Neural cell (in vitro differentiated cells): ENCODE measurements around the gene SH2D3A. TPM values are rescaled to one million over a fixed set of nuclear protein-coding genes. Genes with fewer than 3 reads are reported as not detected.

ENCODE experiments used
- H2AFZ ChIP-seq: fragments of 200-600, 300-800 bp; sonication (generic), shearing (Covaris generic); 2 replicates; pipeline ENCODE4 v1.6.0; 2014; ENCODE audit warnings: low read depth, mild to moderate bottlenecking, antibody characterized with exemption, low read length, moderate library complexity
- H3F3A ChIP-seq: fragments of 200-600 bp; shearing (Covaris generic); 2 replicates; pipeline ENCODE4 v1.6.1; 2016; ENCODE audit warnings: mild to moderate bottlenecking, moderate library complexity, mixed read lengths, antibody characterized with exemption, low read length; ENCODE audit not compliant: insufficient read depth, poor library complexity, severe bottlenecking
- H3K27ac ChIP-seq: fragments of 200-600, 300-800 bp; sonication (generic), shearing (Covaris generic); 2 replicates; pipeline ENCODE4 v1.5.1; 2014; ENCODE audit warnings: mild to moderate bottlenecking, low read length, moderate library complexity
- H3K27me3 ChIP-seq: fragments of 300-800, 200-600 bp; sonication (generic), shearing (Covaris generic); 2 replicates; pipeline ENCODE4 v1.6.0; 2014; ENCODE audit warnings: mild to moderate bottlenecking, low read depth, low read length, moderate library complexity; ENCODE audit not compliant: insufficient read depth
- H3K36me3 ChIP-seq: fragments of 300-800, 200-600 bp; sonication (generic), shearing (Covaris generic); 2 replicates; pipeline ENCODE4 v1.5.1; 2014; ENCODE audit warnings: mild to moderate bottlenecking, antibody characterized with exemption, low read length, moderate library complexity; ENCODE audit not compliant: insufficient read depth
- H3K4me2 ChIP-seq: fragments of 300-800, 200-600 bp; sonication (generic), shearing (Covaris generic); 2 replicates; pipeline ENCODE4 v1.6.0; 2014; ENCODE audit warnings: mild to moderate bottlenecking, low read length
- H3K4me3 ChIP-seq: fragments of 300-800, 200-600 bp; sonication (generic), shearing (Covaris generic); 2 replicates; pipeline ENCODE4 v1.5.1; 2014; ENCODE audit warnings: mild to moderate bottlenecking, low read length, moderate library complexity
- H3K79me2 ChIP-seq: fragments of 200-600 bp; shearing (Covaris generic); replicated peaks from 2 replicates; pipeline ENCODE4 v1.6.0; 2014; ENCODE audit warnings: mild to moderate bottlenecking, low read length, moderate library complexity; ENCODE audit not compliant: insufficient read depth
- H3K9ac ChIP-seq: fragments of 300-800, 200-600 bp; sonication (generic), shearing (Covaris generic); 2 replicates; pipeline ENCODE4 v1.6.1; 2016; ENCODE audit warnings: mild to moderate bottlenecking, low read length, mixed read lengths
- H3K9me2 ChIP-seq: fragments of 200-600 bp; shearing (Covaris generic); 2 replicates; pipeline ENCODE4 v1.6.1; 2016; ENCODE audit warnings: mild to moderate bottlenecking, low read length, mixed read lengths; ENCODE audit not compliant: insufficient read depth
- H3K9me3 ChIP-seq: fragments of 200-600, 300-800 bp; sonication (generic), shearing (Covaris generic); 2 replicates; pipeline ENCODE4 v1.6.1; 2016; ENCODE audit warnings: mild to moderate bottlenecking, mixed run types, low read length, moderate library complexity, mixed read lengths
- H4K20me1 ChIP-seq: fragments of 200-600 bp; shearing (Covaris generic); 2 replicates; pipeline ENCODE4 v1.6.1; 2016; ENCODE audit warnings: mild to moderate bottlenecking, mixed run types; ENCODE audit not compliant: insufficient read depth
- EP300 ChIP-seq: fragments of 450-650 bp; conservative IDR thresholded peaks from 2 replicates; pipeline ENCODE4 v1.6.1; 2014; ENCODE audit warnings: antibody characterized with exemption, mild to moderate bottlenecking, moderate library complexity; ENCODE audit not compliant: poor library complexity, severe bottlenecking
- EZH2 ChIP-seq: fragments of 200-600, 300-800 bp; shearing (Covaris generic), sonication (generic); IDR thresholded peaks from 2 replicates; pipeline ENCODE4 v1.6.1; 2014; ENCODE audit warnings: antibody characterized with exemption, low read length, borderline replicate concordance, mild to moderate bottlenecking; ENCODE audit not compliant: insufficient read depth, poor library complexity, severe bottlenecking
- MXI1 ChIP-seq: fragments of 450-650 bp; conservative IDR thresholded peaks from 2 replicates; pipeline ENCODE4 v1.6.1; 2014; ENCODE audit warnings: antibody characterized with exemption, mild to moderate bottlenecking; ENCODE audit not compliant: poor library complexity, severe bottlenecking
- POLR2AphosphoS5 ChIP-seq: IDR thresholded peaks from 2 replicates; pipeline ENCODE4 v1.6.1; 2012
- RAD21 ChIP-seq: fragments of 450-650 bp; conservative IDR thresholded peaks from 2 replicates; pipeline ENCODE4 v1.6.1; 2014; ENCODE audit warnings: antibody characterized with exemption, mild to moderate bottlenecking, moderate library complexity
- SMC3 ChIP-seq: fragments of 450-650 bp; conservative IDR thresholded peaks from 2 replicates; pipeline ENCODE4 v1.6.1; 2014; ENCODE audit warnings: antibody characterized with exemption, mild to moderate bottlenecking, moderate library complexity; ENCODE audit not compliant: poor library complexity
- TAF1 ChIP-seq: IDR thresholded peaks from 2 replicates; pipeline ENCODE4 v1.6.1; 2012; ENCODE audit warnings: low read depth
- polyA plus RNA-seq: library from polyadenylated mRNA; depleted of rRNA; stranded (reverse); fragments of >200 nt; gene quantifications from 2 replicates; pipeline ENCODE4 v1.2.3, GENCODE V29; 2014
- TF ChIP-seq, protein P1 (sequence below): fragments of 450-650 bp; IDR thresholded peaks from 2 replicates; pipeline ENCODE4 v1.5.1; 2014; ENCODE audit warnings: antibody characterized with exemption, mild to moderate bottlenecking, moderate library complexity; ENCODE audit not compliant: poor library complexity, severe bottlenecking
- TF ChIP-seq, protein P2 (sequence below): IDR thresholded peaks from 2 replicates; pipeline ENCODE4 v1.6.1; 2012; ENCODE audit warnings: borderline replicate concordance

The SH2D3A gene
- polyA plus RNA-seq, 1 donor from 2014 or later, result 3.6 TPM

DNA sequence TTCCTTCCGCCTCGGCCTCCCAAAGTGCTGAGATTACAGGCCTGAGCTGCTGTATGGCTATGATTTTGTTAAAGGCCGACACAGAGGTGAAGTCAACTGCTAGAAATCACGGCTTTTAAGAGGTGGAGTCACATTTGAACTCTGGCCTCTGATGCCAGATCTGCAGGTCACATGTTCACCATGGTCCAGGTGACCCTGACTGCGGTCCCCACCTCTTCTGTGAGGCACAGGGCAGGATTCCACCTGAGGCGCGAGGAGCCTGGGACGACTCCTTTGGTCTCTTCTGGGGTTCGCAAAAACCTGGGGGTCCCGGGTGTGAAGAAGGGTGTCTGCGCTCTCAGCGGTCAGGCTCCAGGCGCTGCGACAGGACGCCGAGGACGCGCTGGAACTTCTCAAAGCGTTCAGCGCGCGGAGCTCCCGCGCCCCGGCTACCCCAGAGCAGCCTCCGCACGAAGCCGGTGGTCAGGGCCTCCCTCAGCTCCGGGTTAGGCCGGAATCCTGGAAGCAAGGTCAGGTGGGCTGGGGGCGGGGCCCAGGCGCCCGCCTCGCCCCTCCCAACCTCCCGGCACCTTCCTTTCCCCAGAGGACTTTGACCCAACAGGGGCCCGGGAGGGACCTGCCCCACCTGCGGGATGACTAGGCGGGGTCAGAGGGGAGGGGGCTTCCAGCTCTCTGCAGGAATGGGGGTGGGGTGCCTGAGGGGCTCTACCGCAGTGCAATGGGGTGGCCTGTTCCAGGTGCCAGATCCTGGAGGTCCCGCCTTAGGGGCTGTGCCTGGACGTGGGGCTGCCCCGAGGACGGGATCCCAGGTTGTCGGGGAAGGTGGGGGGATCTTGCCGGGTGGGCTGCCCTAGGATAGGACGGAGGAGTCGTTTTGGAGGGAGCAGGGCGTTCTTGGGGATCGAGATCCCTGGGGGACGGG is 14.7 kb downstream of the SH2D3A start:
- no peaks in the 10 kb centered on the region for H3K9me3 ChIP-seq
- no peaks in the 10 kb centered on the region for H3K79me2 ChIP-seq
- H3F3A ChIP-seq, result no peaks in the 10 kb centered on the region
- H3K9me2 ChIP-seq, result no peaks in the 10 kb centered on the region
- no peak overlapping the region for H2AFZ ChIP-seq
- no peak overlapping the region for H3K9ac ChIP-seq
- H3K36me3 ChIP-seq, result no peaks in the 10 kb centered on the region
- H3K27me3 ChIP-seq, result peaks cover 8% of the 10 kb centered on the region
- no peak for TF ChIP-seq EZH2
- no peak for TF ChIP-seq POLR2AphosphoS5
- no peak for TF ChIP-seq SMC3
- TF ChIP-seq, protein P1, sequence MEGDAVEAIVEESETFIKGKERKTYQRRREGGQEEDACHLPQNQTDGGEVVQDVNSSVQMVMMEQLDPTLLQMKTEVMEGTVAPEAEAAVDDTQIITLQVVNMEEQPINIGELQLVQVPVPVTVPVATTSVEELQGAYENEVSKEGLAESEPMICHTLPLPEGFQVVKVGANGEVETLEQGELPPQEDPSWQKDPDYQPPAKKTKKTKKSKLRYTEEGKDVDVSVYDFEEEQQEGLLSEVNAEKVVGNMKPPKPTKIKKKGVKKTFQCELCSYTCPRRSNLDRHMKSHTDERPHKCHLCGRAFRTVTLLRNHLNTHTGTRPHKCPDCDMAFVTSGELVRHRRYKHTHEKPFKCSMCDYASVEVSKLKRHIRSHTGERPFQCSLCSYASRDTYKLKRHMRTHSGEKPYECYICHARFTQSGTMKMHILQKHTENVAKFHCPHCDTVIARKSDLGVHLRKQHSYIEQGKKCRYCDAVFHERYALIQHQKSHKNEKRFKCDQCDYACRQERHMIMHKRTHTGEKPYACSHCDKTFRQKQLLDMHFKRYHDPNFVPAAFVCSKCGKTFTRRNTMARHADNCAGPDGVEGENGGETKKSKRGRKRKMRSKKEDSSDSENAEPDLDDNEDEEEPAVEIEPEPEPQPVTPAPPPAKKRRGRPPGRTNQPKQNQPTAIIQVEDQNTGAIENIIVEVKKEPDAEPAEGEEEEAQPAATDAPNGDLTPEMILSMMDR, result no peak
- TF ChIP-seq, protein P2, sequence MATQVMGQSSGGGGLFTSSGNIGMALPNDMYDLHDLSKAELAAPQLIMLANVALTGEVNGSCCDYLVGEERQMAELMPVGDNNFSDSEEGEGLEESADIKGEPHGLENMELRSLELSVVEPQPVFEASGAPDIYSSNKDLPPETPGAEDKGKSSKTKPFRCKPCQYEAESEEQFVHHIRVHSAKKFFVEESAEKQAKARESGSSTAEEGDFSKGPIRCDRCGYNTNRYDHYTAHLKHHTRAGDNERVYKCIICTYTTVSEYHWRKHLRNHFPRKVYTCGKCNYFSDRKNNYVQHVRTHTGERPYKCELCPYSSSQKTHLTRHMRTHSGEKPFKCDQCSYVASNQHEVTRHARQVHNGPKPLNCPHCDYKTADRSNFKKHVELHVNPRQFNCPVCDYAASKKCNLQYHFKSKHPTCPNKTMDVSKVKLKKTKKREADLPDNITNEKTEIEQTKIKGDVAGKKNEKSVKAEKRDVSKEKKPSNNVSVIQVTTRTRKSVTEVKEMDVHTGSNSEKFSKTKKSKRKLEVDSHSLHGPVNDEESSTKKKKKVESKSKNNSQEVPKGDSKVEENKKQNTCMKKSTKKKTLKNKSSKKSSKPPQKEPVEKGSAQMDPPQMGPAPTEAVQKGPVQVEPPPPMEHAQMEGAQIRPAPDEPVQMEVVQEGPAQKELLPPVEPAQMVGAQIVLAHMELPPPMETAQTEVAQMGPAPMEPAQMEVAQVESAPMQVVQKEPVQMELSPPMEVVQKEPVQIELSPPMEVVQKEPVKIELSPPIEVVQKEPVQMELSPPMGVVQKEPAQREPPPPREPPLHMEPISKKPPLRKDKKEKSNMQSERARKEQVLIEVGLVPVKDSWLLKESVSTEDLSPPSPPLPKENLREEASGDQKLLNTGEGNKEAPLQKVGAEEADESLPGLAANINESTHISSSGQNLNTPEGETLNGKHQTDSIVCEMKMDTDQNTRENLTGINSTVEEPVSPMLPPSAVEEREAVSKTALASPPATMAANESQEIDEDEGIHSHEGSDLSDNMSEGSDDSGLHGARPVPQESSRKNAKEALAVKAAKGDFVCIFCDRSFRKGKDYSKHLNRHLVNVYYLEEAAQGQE, result no peak
- no peak for TF ChIP-seq EP300
- no peak for TF ChIP-seq RAD21
- H3K27ac ChIP-seq, result no peak overlapping the region
- H4K20me1 ChIP-seq, result no peaks in the 10 kb centered on the region
- peak overlapping the region; percentile 58 for H3K4me3 ChIP-seq
- H3K4me2 ChIP-seq, result no peak overlapping the region

DNA sequence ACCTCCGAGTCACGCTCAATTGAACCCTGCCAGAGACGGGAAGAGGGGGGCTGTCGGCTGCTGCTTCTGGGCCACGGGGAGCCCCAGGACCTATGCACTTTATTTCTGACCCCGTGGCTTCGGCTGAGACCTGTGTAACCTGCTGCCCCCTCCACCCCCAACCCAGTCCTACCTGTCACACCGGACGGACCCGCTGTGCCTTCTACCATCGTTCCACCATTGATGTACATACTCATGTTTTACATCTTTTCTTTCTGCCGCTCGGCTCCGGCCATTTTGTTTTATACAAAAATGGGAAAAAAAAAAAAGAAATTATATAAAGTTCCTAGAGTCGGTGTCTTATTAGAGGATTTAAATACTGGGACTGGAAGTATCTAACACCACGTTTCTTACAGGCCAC is 16.0 kb downstream of the SH2D3A start:
- Histone ChIP-seq H3K27me3 (peaks cover 8% of the 10 kb centered on the region), H3K9ac (no peak overlapping the region), H4K20me1 (no peaks in the 10 kb centered on the region), H3K9me3 (no peaks in the 10 kb centered on the region), H3K36me3 (no peaks in the 10 kb centered on the region), H3K9me2 (no peaks in the 10 kb centered on the region), H3K4me2 (no peak overlapping the region), H3K27ac (no peak overlapping the region), H2AFZ (no peak overlapping the region), H3K79me2 (no peaks in the 10 kb centered on the region), H3F3A (no peaks in the 10 kb centered on the region), H3K4me3 (no peak overlapping the region)
- TF ChIP-seq SMC3 (no peak), TAF1 (no peak), MXI1 (no peak), RAD21 (no peak), EP300 (no peak), EZH2 (no peak), POLR2AphosphoS5 (no peak)
- TF ChIP-seq, protein P1, result no peak
- TF ChIP-seq, protein P2, result no peak
